ENCODE results near the gene CA5A.

Gene CA5A

GRCh38 chr16:87847467-87847784, 88.9 kb downstream of the CA5A start:
- no peak for DNase-seq

GRCh38 chr16:87846705-87847466, 89.4 kb downstream of the CA5A start:
- no peak for DNase-seq

GRCh38 chr16:87845807-87846619, 90.3 kb downstream of the CA5A start:
- no peak for DNase-seq

DNA sequence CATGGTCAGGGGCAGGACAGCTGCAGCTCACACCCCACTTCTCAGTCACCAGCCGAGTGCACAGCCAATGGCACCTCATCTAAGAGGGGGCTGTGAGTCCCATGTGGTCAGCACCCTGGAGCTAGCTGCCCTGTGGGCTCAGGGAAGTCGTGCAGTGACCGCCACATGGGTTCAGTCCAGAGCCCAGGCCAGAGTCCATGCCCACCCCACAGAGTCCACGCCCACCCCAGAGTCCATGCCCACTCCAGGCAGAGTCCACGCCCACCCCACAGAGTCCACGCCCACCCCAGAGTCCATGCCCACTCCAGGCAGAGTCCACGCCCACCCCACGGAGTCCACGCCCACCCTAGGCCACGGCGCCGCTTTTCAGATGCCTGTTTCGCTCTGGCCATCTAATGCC, 91.1 kb downstream of the CA5A start:
- DNase-seq, result no peak

DNA sequence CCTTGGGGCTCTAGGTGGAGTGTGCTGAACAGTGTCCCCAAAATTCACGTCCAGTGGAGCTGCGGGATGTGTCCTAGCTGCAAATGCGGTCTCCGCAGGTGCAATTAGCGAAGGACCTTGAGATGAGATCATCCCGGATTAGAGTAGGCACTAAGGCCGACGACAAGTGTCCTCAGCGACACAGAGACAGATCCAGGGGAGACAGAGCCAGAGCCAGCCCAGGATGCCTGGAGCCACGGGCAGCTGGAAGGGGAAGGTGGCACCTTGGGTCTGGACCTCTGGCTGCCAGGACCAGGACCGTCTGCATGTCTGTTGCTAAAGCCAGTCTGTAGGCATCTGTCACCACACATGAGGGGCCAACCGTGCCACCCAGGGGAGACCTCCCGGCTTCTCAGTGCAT, 91.5 kb downstream of the CA5A start:
- no peak for DNase-seq

- DNase-seq, result no peak
Measured at GRCh38 chr16:87844120-87844733, 92.1 kb downstream of the CA5A start.

DNA sequence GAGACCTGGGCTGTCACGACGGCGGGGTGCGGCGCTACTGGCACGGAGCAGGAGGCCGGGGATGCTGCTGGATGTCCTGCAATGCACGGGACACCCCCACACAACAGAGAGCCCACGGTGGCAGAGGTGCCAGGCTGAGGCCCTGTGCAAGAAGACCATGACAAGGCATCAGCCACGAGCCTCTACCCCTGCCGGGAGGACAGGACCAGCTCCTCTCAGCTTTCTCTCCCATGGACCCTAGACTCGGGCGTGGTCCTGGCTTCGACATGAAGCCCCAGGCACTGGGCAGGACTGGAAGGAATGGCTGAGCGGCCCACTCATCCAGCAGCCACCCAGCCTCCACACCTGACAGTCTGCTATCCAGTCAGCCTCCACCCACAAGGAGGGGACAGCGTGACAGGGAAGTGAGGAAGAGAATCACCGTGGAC, 92.6 kb downstream of the CA5A start:
- DNase-seq, result no peak

DNA sequence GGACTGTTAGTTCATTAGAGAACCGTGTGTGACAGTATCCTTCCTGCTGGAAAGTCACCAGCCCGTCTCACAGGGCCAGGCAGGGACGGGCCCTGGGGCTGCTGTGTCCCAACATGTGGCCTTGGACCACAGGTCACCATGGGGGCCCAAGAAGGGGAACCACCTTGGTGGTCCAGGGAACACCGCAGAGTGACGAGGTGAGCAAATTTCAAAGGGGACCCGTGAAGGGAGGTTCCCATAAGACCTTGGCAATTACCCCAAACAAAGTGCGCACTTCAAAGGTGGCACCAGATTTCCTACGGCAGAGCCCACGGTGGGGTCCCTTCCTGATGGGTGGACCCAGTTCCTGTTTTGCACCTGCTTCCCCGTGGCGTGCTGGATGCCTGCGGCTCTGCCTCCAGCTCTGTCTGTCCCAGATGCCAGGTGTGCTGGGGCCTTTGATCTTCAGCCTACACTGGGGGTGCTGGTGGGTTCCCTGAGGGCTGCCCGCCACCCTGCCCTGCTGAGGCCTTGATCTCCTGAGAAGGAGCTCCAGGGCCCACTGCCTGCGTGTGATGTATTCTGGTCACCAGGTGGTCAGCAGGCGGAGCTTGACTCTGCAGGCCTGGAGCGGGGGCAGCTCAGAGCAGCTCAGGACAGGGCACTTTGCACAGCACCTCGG, 94.0 kb downstream of the CA5A start:
- DNase-seq, result no peak

- no peak for DNase-seq
Measured at GRCh38 chr16:87841340-87842208, 94.8 kb downstream of the CA5A start.

DNA sequence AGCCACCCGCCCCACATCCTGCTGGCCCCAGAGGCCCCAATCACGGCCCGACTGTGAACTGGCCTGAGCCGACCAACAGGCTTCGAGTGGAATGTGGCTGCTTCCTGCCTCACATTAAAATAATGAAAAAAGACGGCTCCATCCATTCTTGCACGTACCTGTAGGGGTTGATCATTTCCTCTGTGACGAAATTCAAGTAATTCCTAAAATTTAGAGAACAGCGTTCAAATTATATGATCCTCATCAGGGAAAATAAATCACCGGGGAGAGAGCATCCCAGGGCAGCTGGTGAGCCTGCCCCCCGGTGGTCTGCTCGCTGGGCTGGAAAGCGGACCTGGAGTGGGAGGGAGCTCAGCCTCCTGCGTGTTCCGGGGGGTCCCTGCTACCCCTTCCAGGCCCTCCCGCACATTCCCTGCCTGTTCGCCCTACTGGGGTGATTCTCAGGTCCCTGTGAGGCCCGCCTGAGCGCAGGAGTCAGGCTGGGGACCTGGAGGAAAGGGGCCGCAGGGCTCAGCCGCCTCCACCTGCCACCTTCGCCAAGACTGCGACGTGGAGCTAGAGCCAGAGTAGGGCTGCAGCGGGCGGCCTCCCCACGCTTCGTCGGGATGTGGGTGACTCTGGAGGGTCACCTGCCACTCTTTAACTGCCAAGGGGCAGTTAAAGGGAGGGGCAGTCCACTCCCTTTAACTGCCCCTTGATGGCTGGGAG, 95.9 kb downstream of the CA5A start:
- DNase-seq, result no peak

DNA sequence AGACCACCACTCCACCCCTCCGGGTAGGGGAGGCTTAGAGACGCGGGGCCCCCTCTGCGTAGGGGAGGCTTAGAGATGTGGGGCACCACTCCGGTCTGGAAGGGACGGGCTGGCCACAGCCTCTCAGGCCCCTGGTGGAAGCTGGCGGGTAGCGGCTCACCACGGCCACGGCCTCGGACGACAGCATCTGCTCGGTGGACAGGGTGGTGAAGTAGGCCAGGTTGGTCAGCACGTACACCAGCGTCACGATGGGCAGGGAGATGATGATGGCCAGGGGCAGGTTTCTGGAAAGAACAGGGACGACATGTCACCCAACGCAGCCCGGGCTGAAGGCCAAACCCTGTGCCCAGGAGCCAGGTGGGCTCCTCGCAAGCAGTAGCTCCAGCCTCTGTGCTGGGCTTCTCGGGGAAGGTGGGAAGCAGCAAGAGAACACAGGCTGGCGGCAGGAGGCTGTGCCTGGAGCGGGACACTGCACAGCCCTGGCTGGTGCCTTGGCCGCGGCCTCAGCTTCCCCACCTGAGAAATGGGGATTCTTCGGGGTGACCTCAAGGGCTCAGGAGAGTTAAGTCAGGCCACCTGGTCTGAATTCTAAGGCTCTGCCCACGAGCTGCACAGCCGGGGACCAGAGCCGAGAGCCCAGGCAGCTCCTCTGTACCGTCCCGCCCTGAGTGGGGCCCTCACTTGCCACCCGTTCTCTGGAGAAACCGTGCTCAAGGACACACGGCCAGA, 96.6 kb downstream of the CA5A start:
- no peak for DNase-seq

- DNase-seq, result no peak
Measured at GRCh38 chr16:87838643-87839541, 97.4 kb downstream of the CA5A start.

Data from HCEC 1CT (cell line).